Upper lobe of left lung (tissue), 6 donors: ENCODE measurements around the gene EFHD1. TPM values are rescaled to one million over a fixed set of nuclear protein-coding genes. Genes with fewer than 3 reads are reported as not detected.

ENCODE experiments used
- ATAC-seq, 2 donors: fragments of 200-7000 bp; cut with Tn5 transposase; one replicate each; pipeline ENCODE4 v1.9.1; 2022; ENCODE audit warnings: mild to moderate bottlenecking in 2 of 2, moderate library complexity in 2 of 2; ENCODE audit not compliant: low FRiP score in 2 of 2
- DNase-seq, 2 donors: peaks; one replicate each; pipeline ENCODE4 v3.0.0-alpha.2; 2019 to 2020
- H3K27ac ChIP-seq, 4 donors: fragments of 200-600 bp; sonication (generic); one replicate each; pipeline ENCODE4 v1.5.1; 2016 to 2019
- H3K27me3 ChIP-seq, 4 donors: fragments of 200-600 bp; sonication (generic); one replicate each; pipeline ENCODE4 v1.5.1; 2017 to 2019
- H3K36me3 ChIP-seq, 4 donors: fragments of 200-600 bp; sonication (generic); one replicate each; pipeline ENCODE4 v1.5.1; 2016 to 2019
- H3K4me1 ChIP-seq, 4 donors: fragments of 200-600 bp; sonication (generic); one replicate each; pipeline ENCODE4 v1.5.1; 2018 to 2019
- H3K4me3 ChIP-seq, 4 donors: fragments of 200-600 bp; sonication (generic); one replicate each; pipeline ENCODE4 v1.5.1; 2017 to 2019; ENCODE audit warnings: mild to moderate bottlenecking in 2 of 4, moderate library complexity in 1 of 4
- H3K9me3 ChIP-seq, 4 donors: fragments of 200-600 bp; sonication (generic); one replicate each; pipeline ENCODE4 v1.5.1; 2018 to 2019
- EP300 ChIP-seq, 4 donors: sonication (generic); formaldehyde crosslinking; IDR thresholded peaks; one replicate each; pipeline ENCODE4 v1.5.1; 2017; ENCODE audit warnings: antibody characterized with exemption in 4 of 4, control low read depth in 2 of 4
- POLR2A ChIP-seq, 4 donors: fragments of 450-650 bp; IDR thresholded peaks; one replicate each; pipeline ENCODE4 v1.5.1; 2016 to 2017; ENCODE audit warnings: antibody characterized with exemption in 4 of 4, mild to moderate bottlenecking in 2 of 4
- POLR2AphosphoS5 ChIP-seq, 2 donors: sonication (generic); formaldehyde crosslinking; IDR thresholded peaks; one replicate each; pipeline ENCODE4 v1.5.1; 2017; ENCODE audit warnings: antibody characterized with exemption in 2 of 2
- WGBS, 2 donors: methylation state at CpG; one replicate each; pipeline ENCODE4 v1.1.5; 2017 to 2018; 5-methylcytosine and 5-hydroxymethylcytosine counted together
- total RNA-seq, 6 donors: library from RNA; depleted of rRNA in 4 of 6; stranded (reverse); fragments of >200 nt in 4 of 6; gene quantifications; one replicate each; pipeline versions ENCODE4 v1.1.0 to v1.2.1, GENCODE V29; 2016 to 2021
- TF ChIP-seq, protein P1 (sequence below), 6 experiments: fragments of 450-650 bp in 4 of 6; fragments of 200-600 bp in 2 of 6; sonication (generic) in 2 of 6; IDR thresholded peaks; one replicate each; pipeline ENCODE4 v1.5.1; 2016 to 2019; ENCODE audit warnings: antibody characterized with exemption in 6 of 6
- donor health status: DM: no; HTN: no; CAD: no; lungs with moderate emphysema.
- donor health status: DM: no; HTN: yes; CAD: no; lungs with severe emphysema.

The EFHD1 gene, protein sequence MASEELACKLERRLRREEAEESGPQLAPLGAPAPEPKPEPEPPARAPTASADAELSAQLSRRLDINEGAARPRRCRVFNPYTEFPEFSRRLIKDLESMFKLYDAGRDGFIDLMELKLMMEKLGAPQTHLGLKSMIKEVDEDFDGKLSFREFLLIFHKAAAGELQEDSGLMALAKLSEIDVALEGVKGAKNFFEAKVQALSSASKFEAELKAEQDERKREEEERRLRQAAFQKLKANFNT
- 10 to 100 TPM in 1 of 6 donors, 1 to 10 TPM in 5; 3.7 to 11.1 (median 5.2) TPM for total RNA-seq

DNA sequence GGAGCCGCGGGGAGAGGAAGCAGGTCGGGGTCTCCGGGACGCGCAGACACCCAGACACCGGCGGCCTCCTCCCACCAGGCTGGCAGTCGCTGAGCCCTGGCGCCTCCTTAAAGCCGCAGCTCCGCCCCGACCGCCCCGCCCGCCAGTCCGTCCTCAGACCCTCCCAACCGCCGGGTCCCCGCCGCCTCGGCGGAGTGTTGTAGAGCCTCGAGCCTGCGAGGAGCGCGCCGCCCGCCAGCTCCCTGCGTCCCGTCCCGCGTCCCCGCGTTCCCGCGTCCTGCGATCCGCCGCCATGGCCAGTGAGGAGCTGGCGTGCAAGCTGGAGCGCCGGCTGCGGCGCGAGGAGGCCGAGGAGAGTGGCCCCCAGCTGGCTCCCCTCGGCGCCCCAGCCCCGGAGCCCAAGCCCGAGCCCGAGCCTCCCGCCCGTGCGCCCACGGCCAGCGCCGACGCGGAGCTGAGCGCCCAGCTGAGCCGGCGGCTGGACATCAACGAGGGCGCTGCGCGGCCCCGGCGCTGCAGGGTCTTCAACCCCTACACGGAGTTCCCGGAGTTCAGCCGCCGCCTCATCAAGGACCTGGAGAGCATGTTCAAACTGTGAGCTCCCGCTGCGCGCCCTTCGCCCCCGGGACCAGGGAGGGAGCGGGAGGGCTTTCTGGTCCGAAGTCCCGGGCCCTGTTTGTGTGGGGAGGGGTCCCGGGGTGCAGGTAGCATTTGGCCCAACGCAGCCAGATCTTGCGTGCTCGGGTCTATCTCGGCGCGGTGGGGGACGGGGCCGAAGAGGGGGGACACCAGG is at the start of gene EFHD1:
Gene EFHD1, plus strand, starts transcription at position 192 of the 793 bp plus-strand sequence. Its CDS starts 101 bp downstream, at position 293.
- Histone ChIP-seq H3K9me3 (no peaks in the 10 kb centered on the region), H3K4me1 (peaks cover 11 to 27% (median 25%) of the 10 kb centered on the region in 4 donors), H3K4me3 (peak within 1 kb of the TSS; percentile 29 to 63 (median 51)), H3K27me3 (peaks cover 0 to 31% (median 18%) of the 10 kb centered on the region in 4 donors), H3K27ac (peak within 1 kb of the TSS in 3 of 4 donors; percentile 50 to 77 (median 52)), H3K36me3 (no peaks in the 10 kb centered on the region)
- TF ChIP-seq POLR2AphosphoS5 (IDR thresholded peaks at IDR 0.05) (peak in 1 of 2 donors; percentile 5), POLR2A (IDR thresholded peaks at IDR 0.05) (peak in 2 of 4 donors; percentile 26 to 36)
- TF ChIP-seq, protein P1, sequence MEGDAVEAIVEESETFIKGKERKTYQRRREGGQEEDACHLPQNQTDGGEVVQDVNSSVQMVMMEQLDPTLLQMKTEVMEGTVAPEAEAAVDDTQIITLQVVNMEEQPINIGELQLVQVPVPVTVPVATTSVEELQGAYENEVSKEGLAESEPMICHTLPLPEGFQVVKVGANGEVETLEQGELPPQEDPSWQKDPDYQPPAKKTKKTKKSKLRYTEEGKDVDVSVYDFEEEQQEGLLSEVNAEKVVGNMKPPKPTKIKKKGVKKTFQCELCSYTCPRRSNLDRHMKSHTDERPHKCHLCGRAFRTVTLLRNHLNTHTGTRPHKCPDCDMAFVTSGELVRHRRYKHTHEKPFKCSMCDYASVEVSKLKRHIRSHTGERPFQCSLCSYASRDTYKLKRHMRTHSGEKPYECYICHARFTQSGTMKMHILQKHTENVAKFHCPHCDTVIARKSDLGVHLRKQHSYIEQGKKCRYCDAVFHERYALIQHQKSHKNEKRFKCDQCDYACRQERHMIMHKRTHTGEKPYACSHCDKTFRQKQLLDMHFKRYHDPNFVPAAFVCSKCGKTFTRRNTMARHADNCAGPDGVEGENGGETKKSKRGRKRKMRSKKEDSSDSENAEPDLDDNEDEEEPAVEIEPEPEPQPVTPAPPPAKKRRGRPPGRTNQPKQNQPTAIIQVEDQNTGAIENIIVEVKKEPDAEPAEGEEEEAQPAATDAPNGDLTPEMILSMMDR (IDR thresholded peaks at IDR 0.05): no peak
- ATAC-seq (peak; percentile 50 to 94), DNase-seq (peak; percentile 52 to 94)
- 5 to 11% methylated on average over 13 to 23 of the region's 90 CpGs for WGBS, 2 donors

DNA sequence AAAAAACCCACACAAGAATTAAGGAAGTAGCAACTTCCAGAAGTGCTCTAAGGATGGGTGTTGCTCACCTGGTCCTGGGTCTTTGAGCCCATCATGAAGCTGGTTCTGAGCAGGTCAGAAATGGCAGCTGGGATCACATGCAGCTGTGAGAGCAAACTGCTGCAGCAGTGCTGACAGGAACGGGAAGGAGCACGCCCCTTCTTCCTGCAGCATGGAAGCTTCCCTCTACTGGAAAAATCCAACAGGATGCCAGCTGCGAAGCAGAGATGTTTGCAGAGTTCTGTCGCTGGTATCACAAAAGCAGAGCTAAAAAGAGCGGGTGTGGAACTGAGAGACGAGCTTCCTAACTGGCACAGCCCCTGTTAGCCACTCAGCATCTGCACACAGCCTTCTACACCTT is 49.2 kb upstream of the EFHD1 start:
- no peak overlapping the region for H3K27ac ChIP-seq
- no peaks in the 10 kb centered on the region for H3K9me3 ChIP-seq
- TF ChIP-seq POLR2AphosphoS5 (IDR thresholded peaks at IDR 0.05): no peak
- TF ChIP-seq EP300 (IDR thresholded peaks at IDR 0.05): no peak
- TF ChIP-seq, protein P1 (IDR thresholded peaks at IDR 0.05): no peak
- no peak for TF ChIP-seq POLR2A (IDR thresholded peaks at IDR 0.05)
- no peaks in the 10 kb centered on the region for H3K27me3 ChIP-seq
- WGBS, 2 donors: 70 to 92% methylated on average over 6 of the region's 6 CpGs
- DNase-seq: no peak
- H3K36me3 ChIP-seq: peaks cover 0 to 30% (median 13%) of the 10 kb centered on the region in 4 donors
- H3K4me1 ChIP-seq: peaks cover 0 to 6% (median 1%) of the 10 kb centered on the region in 4 donors
- ATAC-seq: no peak
- no peak overlapping the region for H3K4me3 ChIP-seq

DNA sequence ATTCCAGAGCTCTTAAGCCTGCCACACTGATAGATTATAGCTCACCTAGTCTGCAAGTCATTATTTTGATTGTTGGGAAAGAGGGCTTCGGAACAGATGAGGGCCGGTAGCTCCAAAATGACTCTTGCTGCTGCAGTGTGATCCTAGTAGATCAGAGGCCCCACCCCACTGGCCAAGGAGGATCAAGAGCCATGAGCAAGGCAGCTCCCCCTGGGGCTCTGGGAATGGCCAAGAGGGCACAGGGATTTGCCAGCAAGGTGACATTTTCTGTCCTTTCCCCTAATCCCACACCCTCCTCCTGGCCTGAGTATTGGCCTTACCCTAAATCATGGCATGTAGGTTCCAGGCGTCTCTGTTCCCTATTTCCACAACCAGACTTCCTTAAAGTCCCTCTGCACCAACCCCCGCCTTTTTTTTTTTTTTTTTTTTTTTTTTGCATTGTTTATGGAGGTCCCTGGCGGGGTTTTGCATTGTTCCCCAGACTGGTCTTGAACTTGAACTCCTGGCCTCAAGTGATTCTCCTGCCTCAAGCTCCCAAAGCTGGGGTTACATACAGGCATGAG is 46.4 kb upstream of the EFHD1 start:
- TF ChIP-seq, protein P1 (IDR thresholded peaks at IDR 0.05): no peak
- TF ChIP-seq EP300 (IDR thresholded peaks at IDR 0.05) (no peak), POLR2AphosphoS5 (IDR thresholded peaks at IDR 0.05) (no peak), POLR2A (IDR thresholded peaks at IDR 0.05) (no peak)
- DNase-seq (no peak), ATAC-seq (peak in 1 of 2 donors; percentile 29)
- H3K4me1 ChIP-seq: peaks cover 0 to 6% (median 1%) of the 10 kb centered on the region in 4 donors
- no peak overlapping the region for H3K27ac ChIP-seq
- H3K36me3 ChIP-seq: peaks cover 0 to 11% (median 4%) of the 10 kb centered on the region in 4 donors
- WGBS, 2 donors: 80 to 84% methylated on average over 5 of the region's 5 CpGs
- H3K9me3 ChIP-seq: no peaks in the 10 kb centered on the region
- no peaks in the 10 kb centered on the region for H3K27me3 ChIP-seq
- no peak overlapping the region for H3K4me3 ChIP-seq

DNA sequence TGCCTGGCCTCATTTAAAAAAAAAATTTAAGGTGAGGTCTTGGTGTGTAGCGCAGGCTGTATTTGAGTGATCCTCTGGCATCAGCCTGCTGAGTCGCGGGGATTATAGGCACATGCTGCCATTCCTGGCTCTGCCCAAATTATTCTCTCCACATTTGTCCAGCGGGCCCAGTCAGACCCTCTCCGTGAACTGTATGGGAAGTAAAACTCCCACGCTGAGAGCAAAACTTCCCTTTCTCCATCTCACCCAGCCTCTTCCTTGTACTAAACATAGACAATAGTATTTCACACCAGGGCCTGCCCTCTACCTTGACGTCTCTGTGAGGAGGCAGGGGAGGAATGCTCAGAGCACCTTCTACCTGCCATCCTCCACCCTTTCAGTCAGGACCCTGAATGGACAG is 45.9 kb upstream of the EFHD1 start:
- Histone ChIP-seq H3K36me3 (peaks cover 0 to 8% (median 2%) of the 10 kb centered on the region in 4 donors), H3K4me3 (no peak overlapping the region), H3K27ac (no peak overlapping the region), H3K4me1 (peaks cover 0 to 6% (median 1%) of the 10 kb centered on the region in 4 donors), H3K27me3 (no peaks in the 10 kb centered on the region), H3K9me3 (no peaks in the 10 kb centered on the region)
- TF ChIP-seq EP300 (IDR thresholded peaks at IDR 0.05) (no peak), POLR2AphosphoS5 (IDR thresholded peaks at IDR 0.05) (no peak), POLR2A (IDR thresholded peaks at IDR 0.05) (no peak)
- TF ChIP-seq, protein P1 (IDR thresholded peaks at IDR 0.05): no peak
- WGBS, 2 donors: 81 to 85% methylated on average over 7 of the region's 7 CpGs
- ATAC-seq (peak in 1 of 2 donors; percentile 20), DNase-seq (no peak)
